ENCODE results near the gene FAM81A. TPM values are rescaled to one million over a fixed set of nuclear protein-coding genes. Genes with fewer than 3 reads are reported as not detected.
A peak's percentile ranks its signal among the peaks of the same experiment; 100 is the strongest.

The FAM81A gene
- total RNA-seq, 4 donors from 2014 or later = 1.8 to 15.5 (median 7.9) TPM

- Histone ChIP-seq H3K27me3 (peaks cover 0 to 3% of the 10 kb centered on the region in 2 donors), H3K4me3 (peak overlapping the region; percentile 23 to 67 (median 47)), H3K27ac (peak overlapping the region in 1 of 4 donors; percentile 71), H3K9me3 (no peaks in the 10 kb centered on the region), H3K4me1 (peaks cover 0 to 23% (median 9%) of the 10 kb centered on the region in 4 donors), H3K36me3 (no peaks in the 10 kb centered on the region)
- TF ChIP-seq EP300 (IDR thresholded peaks at IDR 0.05) (no peak), CTCF (IDR thresholded peaks at IDR 0.05) (no peak), POLR2A (IDR thresholded peaks at IDR 0.05) (no peak)
- DNase-seq (ENCODE audit: low spot score in 2 of 2) = no peak
- 2 to 5% methylated on average over 30 of the region's 30 CpGs for WGBS, 2 donors
These were observed 707 bp upstream of the FAM81A start for GRCh38 chr15:59437142-59437816.

GRCh38 chr15:59438625-59439290 is 772 bp downstream of the FAM81A start:
- Histone ChIP-seq H3K27ac (peak overlapping the region in 2 of 4 donors; percentile 48 to 79), H3K36me3 (no peaks in the 10 kb centered on the region), H3K4me1 (peaks cover 0 to 23% (median 9%) of the 10 kb centered on the region in 4 donors), H3K4me3 (peak overlapping the region; percentile 43 to 67 (median 56)), H3K27me3 (peaks cover 0 to 3% of the 10 kb centered on the region in 2 donors), H3K9me3 (no peaks in the 10 kb centered on the region)
- 46 to 54% methylated on average over 22 of the region's 22 CpGs for WGBS, 2 donors
- TF ChIP-seq POLR2A (IDR thresholded peaks at IDR 0.05) (no peak), CTCF (IDR thresholded peaks at IDR 0.05) (no peak), EP300 (IDR thresholded peaks at IDR 0.05) (no peak)
- no peak for DNase-seq (ENCODE audit: low spot score in 2 of 2)

GRCh38 chr15:59439576-59439975 is 1.6 kb downstream of the FAM81A start:
- Histone ChIP-seq H3K4me3 (no peak overlapping the region), H3K9me3 (no peaks in the 10 kb centered on the region), H3K27ac (no peak overlapping the region), H3K27me3 (peaks cover 0 to 3% of the 10 kb centered on the region in 2 donors), H3K4me1 (peaks cover 0 to 27% (median 9%) of the 10 kb centered on the region in 4 donors), H3K36me3 (no peaks in the 10 kb centered on the region)
- WGBS, 2 donors = 73 to 88% methylated on average over 6 to 7 of the region's 7 CpGs
- DNase-seq (ENCODE audit: low spot score in 2 of 2) = no peak
- TF ChIP-seq POLR2A (IDR thresholded peaks at IDR 0.05) (no peak), EP300 (IDR thresholded peaks at IDR 0.05) (no peak), CTCF (IDR thresholded peaks at IDR 0.05) (no peak)

- WGBS, 2 donors = 64 to 66% methylated on average over 8 of the region's 8 CpGs
- no peaks in the 10 kb centered on the region for H3K9me3 ChIP-seq
- DNase-seq (ENCODE audit: low spot score in 2 of 2) = no peak
- H3K4me1 ChIP-seq = peaks cover 0 to 36% (median 10%) of the 10 kb centered on the region in 4 donors
- H3K27me3 ChIP-seq = no peaks in the 10 kb centered on the region
- H3K27ac ChIP-seq = peak overlapping the region in 3 of 4 donors; percentile 28 to 78 (median 73)
- no peak overlapping the region for H3K4me3 ChIP-seq
- H3K36me3 ChIP-seq = no peaks in the 10 kb centered on the region
- TF ChIP-seq POLR2A (IDR thresholded peaks at IDR 0.05) (no peak), EP300 (IDR thresholded peaks at IDR 0.05) (no peak), CTCF (IDR thresholded peaks at IDR 0.05) (no peak)
These were observed 5.5 kb downstream of the FAM81A start for GRCh38 chr15:59443341-59444072.
